Stimulated activated CD4-positive, alpha-beta T cell treated with anti-CD3 and anti-CD28 coated beads, Interleukin-12 subunit alpha, Interleukin-12 subunit beta, amount 100 ng/mL, for 48 hours (primary cell): ENCODE data around the gene DYNC1I1.

ENCODE experiments used
- DNase-seq, 3 donors: peaks; one replicate each; pipeline ENCODE4 v3.0.0-alpha.2; 2020; ENCODE audit warnings: low read depth in 2 of 3, low spot score in 1 of 3

DYNC1I1 gene

GRCh38 chr7:95847061-95847460, 74.7 kb downstream of the DYNC1I1 start:
- no peak for DNase-seq

GRCh38 chr7:95859429-95859828, 87.1 kb downstream of the DYNC1I1 start:
- no peak for DNase-seq

GRCh38 chr7:95861041-95861440, 88.7 kb downstream of the DYNC1I1 start:
- DNase-seq: no peak

- no peak for DNase-seq
Observed at GRCh38 chr7:95863623-95864022, 91.3 kb downstream of the DYNC1I1 start.

- no peak for DNase-seq
Observed at GRCh38 chr7:95865716-95866371, 93.5 kb downstream of the DYNC1I1 start.

- no peak for DNase-seq
Observed at GRCh38 chr7:95867309-95867708, 95.0 kb downstream of the DYNC1I1 start.

- peak in 1 of 3 donors; percentile 3 for DNase-seq
Observed at GRCh38 chr7:95871075-95871848, 98.9 kb downstream of the DYNC1I1 start.

- DNase-seq: no peak
Observed at GRCh38 chr7:95871896-95872295, 99.5 kb downstream of the DYNC1I1 start.

GRCh38 chr7:95874129-95874528, 101.8 kb downstream of the DYNC1I1 start:
- DNase-seq: no peak

GRCh38 chr7:95874541-95875265, 102.3 kb downstream of the DYNC1I1 start:
- no peak for DNase-seq

- no peak for DNase-seq
Observed at GRCh38 chr7:95875519-95875918, 103.2 kb downstream of the DYNC1I1 start.

GRCh38 chr7:95878677-95879076, 106.3 kb downstream of the DYNC1I1 start:
- DNase-seq: no peak

GRCh38 chr7:95881597-95881996, 109.2 kb downstream of the DYNC1I1 start:
- no peak for DNase-seq

GRCh38 chr7:95883217-95883616, 110.9 kb downstream of the DYNC1I1 start:
- DNase-seq: no peak

GRCh38 chr7:95886501-95887090, 114.2 kb downstream of the DYNC1I1 start:
- DNase-seq: no peak

GRCh38 chr7:95893484-95893883, 121.1 kb downstream of the DYNC1I1 start:
- DNase-seq: no peak

- DNase-seq: no peak
Observed at GRCh38 chr7:95897557-95898251, 125.3 kb downstream of the DYNC1I1 start.

- no peak for DNase-seq
Observed at GRCh38 chr7:95899919-95900513, 127.7 kb downstream of the DYNC1I1 start.

GRCh38 chr7:95901006-95901405, 128.7 kb downstream of the DYNC1I1 start:
- DNase-seq: no peak

- no peak for DNase-seq
Observed at GRCh38 chr7:95904099-95904498, 131.7 kb downstream of the DYNC1I1 start.

- no peak for DNase-seq
Observed at GRCh38 chr7:95905167-95905566, 132.8 kb downstream of the DYNC1I1 start.
